Mammary epithelial cell (primary cell): ENCODE results near the gene ARL17A.
"Not testable (repeated sequence)": the region's sequence is repeated elsewhere in the genome, so short reads cannot be mapped to it uniquely, and the experiment has no call there.

Source experiments
- EZH2 ChIP-seq: IDR thresholded peaks from 2 replicates; pipeline ENCODE4 v1.6.1; 2012; ENCODE audit warnings: low read length, inconsistent platforms, borderline replicate concordance
- TF ChIP-seq, protein P1 (sequence below), 2 donors: IDR thresholded peaks in 1 of 2; conservative IDR thresholded peaks in 1 of 2; 2 replicates each; pipeline ENCODE4 v1.5.1; 2011 to 2012; ENCODE audit warnings: inconsistent platforms in 2 of 2, low read length in 2 of 2, mild to moderate bottlenecking in 2 of 2, control low read depth in 1 of 2, low read depth in 1 of 2; ENCODE audit not compliant: insufficient read depth in 1 of 2; ENCODE audit errors: extremely low read depth in 1 of 2

DNA sequence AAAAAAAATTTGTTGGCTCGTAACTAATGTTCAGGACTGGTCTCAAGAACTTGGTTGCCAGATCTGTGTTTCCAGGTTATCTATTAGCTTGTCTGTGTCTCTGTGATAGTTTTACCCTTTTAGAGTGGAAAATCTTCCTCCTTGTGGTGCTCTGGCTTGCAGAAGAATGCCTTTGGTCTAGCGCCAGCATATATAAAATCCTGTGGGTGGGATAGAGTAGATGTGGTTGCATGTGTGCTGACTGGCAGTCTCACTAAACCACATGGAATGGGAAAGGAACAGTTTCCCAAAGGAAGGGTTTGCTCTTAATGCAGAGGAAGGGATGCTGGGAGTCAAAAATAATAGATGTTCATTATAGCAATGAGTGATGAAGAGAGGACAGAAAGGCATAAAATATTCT, 44.3 kb upstream of the ARL17A start:
- TF ChIP-seq, protein P1, sequence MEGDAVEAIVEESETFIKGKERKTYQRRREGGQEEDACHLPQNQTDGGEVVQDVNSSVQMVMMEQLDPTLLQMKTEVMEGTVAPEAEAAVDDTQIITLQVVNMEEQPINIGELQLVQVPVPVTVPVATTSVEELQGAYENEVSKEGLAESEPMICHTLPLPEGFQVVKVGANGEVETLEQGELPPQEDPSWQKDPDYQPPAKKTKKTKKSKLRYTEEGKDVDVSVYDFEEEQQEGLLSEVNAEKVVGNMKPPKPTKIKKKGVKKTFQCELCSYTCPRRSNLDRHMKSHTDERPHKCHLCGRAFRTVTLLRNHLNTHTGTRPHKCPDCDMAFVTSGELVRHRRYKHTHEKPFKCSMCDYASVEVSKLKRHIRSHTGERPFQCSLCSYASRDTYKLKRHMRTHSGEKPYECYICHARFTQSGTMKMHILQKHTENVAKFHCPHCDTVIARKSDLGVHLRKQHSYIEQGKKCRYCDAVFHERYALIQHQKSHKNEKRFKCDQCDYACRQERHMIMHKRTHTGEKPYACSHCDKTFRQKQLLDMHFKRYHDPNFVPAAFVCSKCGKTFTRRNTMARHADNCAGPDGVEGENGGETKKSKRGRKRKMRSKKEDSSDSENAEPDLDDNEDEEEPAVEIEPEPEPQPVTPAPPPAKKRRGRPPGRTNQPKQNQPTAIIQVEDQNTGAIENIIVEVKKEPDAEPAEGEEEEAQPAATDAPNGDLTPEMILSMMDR (conservative IDR thresholded peaks at IDR 0.05 in 1 of 2, IDR thresholded peaks at IDR 0.05 in 1 of 2; ENCODE audit: extremely low read depth in 1 of 2, insufficient read depth in 1 of 2, low read depth in 1 of 2, low read length in 2 of 2), result not testable (repeated sequence)
- TF ChIP-seq EZH2, result not testable (repeated sequence)
